Neural cell (in vitro differentiated cells): Measurements from ENCODE around the gene SGK2. TPM values are rescaled to one million over a fixed set of nuclear protein-coding genes. Genes with fewer than 3 reads are reported as not detected.

Experiments
- H2AFZ ChIP-seq: fragments of 200-600, 300-800 bp; sonication (generic), shearing (Covaris generic); 2 replicates; pipeline ENCODE4 v1.6.0; 2014; ENCODE audit warnings: low read depth, mild to moderate bottlenecking, antibody characterized with exemption, low read length, moderate library complexity
- H3F3A ChIP-seq: fragments of 200-600 bp; shearing (Covaris generic); 2 replicates; pipeline ENCODE4 v1.6.1; 2016; ENCODE audit warnings: mild to moderate bottlenecking, moderate library complexity, mixed read lengths, antibody characterized with exemption, low read length; ENCODE audit not compliant: insufficient read depth, poor library complexity, severe bottlenecking
- H3K27ac ChIP-seq: fragments of 200-600, 300-800 bp; sonication (generic), shearing (Covaris generic); 2 replicates; pipeline ENCODE4 v1.5.1; 2014; ENCODE audit warnings: mild to moderate bottlenecking, low read length, moderate library complexity
- H3K27me3 ChIP-seq: fragments of 300-800, 200-600 bp; sonication (generic), shearing (Covaris generic); 2 replicates; pipeline ENCODE4 v1.6.0; 2014; ENCODE audit warnings: mild to moderate bottlenecking, low read depth, low read length, moderate library complexity; ENCODE audit not compliant: insufficient read depth
- H3K36me3 ChIP-seq: fragments of 300-800, 200-600 bp; sonication (generic), shearing (Covaris generic); 2 replicates; pipeline ENCODE4 v1.5.1; 2014; ENCODE audit warnings: mild to moderate bottlenecking, antibody characterized with exemption, low read length, moderate library complexity; ENCODE audit not compliant: insufficient read depth
- H3K4me2 ChIP-seq: fragments of 300-800, 200-600 bp; sonication (generic), shearing (Covaris generic); 2 replicates; pipeline ENCODE4 v1.6.0; 2014; ENCODE audit warnings: mild to moderate bottlenecking, low read length
- H3K4me3 ChIP-seq: fragments of 300-800, 200-600 bp; sonication (generic), shearing (Covaris generic); 2 replicates; pipeline ENCODE4 v1.5.1; 2014; ENCODE audit warnings: mild to moderate bottlenecking, low read length, moderate library complexity
- H3K79me2 ChIP-seq: fragments of 200-600 bp; shearing (Covaris generic); replicated peaks from 2 replicates; pipeline ENCODE4 v1.6.0; 2014; ENCODE audit warnings: mild to moderate bottlenecking, low read length, moderate library complexity; ENCODE audit not compliant: insufficient read depth
- H3K9ac ChIP-seq: fragments of 300-800, 200-600 bp; sonication (generic), shearing (Covaris generic); 2 replicates; pipeline ENCODE4 v1.6.1; 2016; ENCODE audit warnings: mild to moderate bottlenecking, low read length, mixed read lengths
- H3K9me2 ChIP-seq: fragments of 200-600 bp; shearing (Covaris generic); 2 replicates; pipeline ENCODE4 v1.6.1; 2016; ENCODE audit warnings: mild to moderate bottlenecking, low read length, mixed read lengths; ENCODE audit not compliant: insufficient read depth
- H3K9me3 ChIP-seq: fragments of 200-600, 300-800 bp; sonication (generic), shearing (Covaris generic); 2 replicates; pipeline ENCODE4 v1.6.1; 2016; ENCODE audit warnings: mild to moderate bottlenecking, mixed run types, low read length, moderate library complexity, mixed read lengths
- H4K20me1 ChIP-seq: fragments of 200-600 bp; shearing (Covaris generic); 2 replicates; pipeline ENCODE4 v1.6.1; 2016; ENCODE audit warnings: mild to moderate bottlenecking, mixed run types; ENCODE audit not compliant: insufficient read depth
- EP300 ChIP-seq: fragments of 450-650 bp; conservative IDR thresholded peaks from 2 replicates; pipeline ENCODE4 v1.6.1; 2014; ENCODE audit warnings: antibody characterized with exemption, mild to moderate bottlenecking, moderate library complexity; ENCODE audit not compliant: poor library complexity, severe bottlenecking
- EZH2 ChIP-seq: fragments of 200-600, 300-800 bp; shearing (Covaris generic), sonication (generic); IDR thresholded peaks from 2 replicates; pipeline ENCODE4 v1.6.1; 2014; ENCODE audit warnings: antibody characterized with exemption, low read length, borderline replicate concordance, mild to moderate bottlenecking; ENCODE audit not compliant: insufficient read depth, poor library complexity, severe bottlenecking
- MXI1 ChIP-seq: fragments of 450-650 bp; conservative IDR thresholded peaks from 2 replicates; pipeline ENCODE4 v1.6.1; 2014; ENCODE audit warnings: antibody characterized with exemption, mild to moderate bottlenecking; ENCODE audit not compliant: poor library complexity, severe bottlenecking
- POLR2AphosphoS5 ChIP-seq: IDR thresholded peaks from 2 replicates; pipeline ENCODE4 v1.6.1; 2012
- RAD21 ChIP-seq: fragments of 450-650 bp; conservative IDR thresholded peaks from 2 replicates; pipeline ENCODE4 v1.6.1; 2014; ENCODE audit warnings: antibody characterized with exemption, mild to moderate bottlenecking, moderate library complexity
- SMC3 ChIP-seq: fragments of 450-650 bp; conservative IDR thresholded peaks from 2 replicates; pipeline ENCODE4 v1.6.1; 2014; ENCODE audit warnings: antibody characterized with exemption, mild to moderate bottlenecking, moderate library complexity; ENCODE audit not compliant: poor library complexity
- TAF1 ChIP-seq: IDR thresholded peaks from 2 replicates; pipeline ENCODE4 v1.6.1; 2012; ENCODE audit warnings: low read depth
- polyA plus RNA-seq: library from polyadenylated mRNA; depleted of rRNA; stranded (reverse); fragments of >200 nt; gene quantifications from 2 replicates; pipeline ENCODE4 v1.2.3, GENCODE V29; 2014
- TF ChIP-seq, protein P1 (sequence below): IDR thresholded peaks from 2 replicates; pipeline ENCODE4 v1.6.1; 2012; ENCODE audit warnings: borderline replicate concordance
- TF ChIP-seq, protein P2 (sequence below): fragments of 450-650 bp; IDR thresholded peaks from 2 replicates; pipeline ENCODE4 v1.5.1; 2014; ENCODE audit warnings: antibody characterized with exemption, mild to moderate bottlenecking, moderate library complexity; ENCODE audit not compliant: poor library complexity, severe bottlenecking

The SGK2 gene
- polyA plus RNA-seq, 1 donor from 2014 or later: 0.81 TPM

DNA sequence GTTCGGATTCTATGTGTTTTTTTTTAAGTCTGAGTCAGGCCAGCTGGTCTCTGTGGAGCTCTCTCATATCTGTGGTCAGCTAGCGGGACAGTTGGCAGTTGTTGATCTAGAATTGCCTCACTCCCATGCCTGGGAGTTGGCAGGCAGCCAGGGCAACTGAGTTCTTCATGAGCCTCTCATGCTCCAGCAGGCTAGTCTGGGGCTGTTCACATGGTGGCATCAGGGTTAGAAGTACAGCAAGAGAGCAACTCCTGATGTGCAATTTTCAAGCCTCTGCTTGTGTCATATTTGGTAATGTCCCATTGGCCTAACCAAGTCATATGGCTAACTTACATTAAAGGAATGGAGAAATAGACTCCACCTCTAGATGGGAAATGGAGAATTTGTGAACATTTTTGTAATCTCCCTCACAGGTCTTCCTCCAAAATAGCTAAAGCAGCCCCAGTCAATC, 25.2 kb downstream of the SGK2 start:
- H3K36me3 ChIP-seq: no peaks in the 10 kb centered on the region
- H3K9me3 ChIP-seq: no peaks in the 10 kb centered on the region
- H3K9ac ChIP-seq: no peak overlapping the region
- no peaks in the 10 kb centered on the region for H3K27me3 ChIP-seq
- no peak overlapping the region for H3K4me2 ChIP-seq
- no peaks in the 10 kb centered on the region for H3K9me2 ChIP-seq
- no peaks in the 10 kb centered on the region for H4K20me1 ChIP-seq
- no peak overlapping the region for H3K27ac ChIP-seq
- TF ChIP-seq, protein P1, sequence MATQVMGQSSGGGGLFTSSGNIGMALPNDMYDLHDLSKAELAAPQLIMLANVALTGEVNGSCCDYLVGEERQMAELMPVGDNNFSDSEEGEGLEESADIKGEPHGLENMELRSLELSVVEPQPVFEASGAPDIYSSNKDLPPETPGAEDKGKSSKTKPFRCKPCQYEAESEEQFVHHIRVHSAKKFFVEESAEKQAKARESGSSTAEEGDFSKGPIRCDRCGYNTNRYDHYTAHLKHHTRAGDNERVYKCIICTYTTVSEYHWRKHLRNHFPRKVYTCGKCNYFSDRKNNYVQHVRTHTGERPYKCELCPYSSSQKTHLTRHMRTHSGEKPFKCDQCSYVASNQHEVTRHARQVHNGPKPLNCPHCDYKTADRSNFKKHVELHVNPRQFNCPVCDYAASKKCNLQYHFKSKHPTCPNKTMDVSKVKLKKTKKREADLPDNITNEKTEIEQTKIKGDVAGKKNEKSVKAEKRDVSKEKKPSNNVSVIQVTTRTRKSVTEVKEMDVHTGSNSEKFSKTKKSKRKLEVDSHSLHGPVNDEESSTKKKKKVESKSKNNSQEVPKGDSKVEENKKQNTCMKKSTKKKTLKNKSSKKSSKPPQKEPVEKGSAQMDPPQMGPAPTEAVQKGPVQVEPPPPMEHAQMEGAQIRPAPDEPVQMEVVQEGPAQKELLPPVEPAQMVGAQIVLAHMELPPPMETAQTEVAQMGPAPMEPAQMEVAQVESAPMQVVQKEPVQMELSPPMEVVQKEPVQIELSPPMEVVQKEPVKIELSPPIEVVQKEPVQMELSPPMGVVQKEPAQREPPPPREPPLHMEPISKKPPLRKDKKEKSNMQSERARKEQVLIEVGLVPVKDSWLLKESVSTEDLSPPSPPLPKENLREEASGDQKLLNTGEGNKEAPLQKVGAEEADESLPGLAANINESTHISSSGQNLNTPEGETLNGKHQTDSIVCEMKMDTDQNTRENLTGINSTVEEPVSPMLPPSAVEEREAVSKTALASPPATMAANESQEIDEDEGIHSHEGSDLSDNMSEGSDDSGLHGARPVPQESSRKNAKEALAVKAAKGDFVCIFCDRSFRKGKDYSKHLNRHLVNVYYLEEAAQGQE: no peak
- TF ChIP-seq TAF1 (no peak), SMC3 (no peak), MXI1 (no peak), EP300 (no peak), POLR2AphosphoS5 (no peak), RAD21 (no peak), EZH2 (no peak)
- TF ChIP-seq, protein P2, sequence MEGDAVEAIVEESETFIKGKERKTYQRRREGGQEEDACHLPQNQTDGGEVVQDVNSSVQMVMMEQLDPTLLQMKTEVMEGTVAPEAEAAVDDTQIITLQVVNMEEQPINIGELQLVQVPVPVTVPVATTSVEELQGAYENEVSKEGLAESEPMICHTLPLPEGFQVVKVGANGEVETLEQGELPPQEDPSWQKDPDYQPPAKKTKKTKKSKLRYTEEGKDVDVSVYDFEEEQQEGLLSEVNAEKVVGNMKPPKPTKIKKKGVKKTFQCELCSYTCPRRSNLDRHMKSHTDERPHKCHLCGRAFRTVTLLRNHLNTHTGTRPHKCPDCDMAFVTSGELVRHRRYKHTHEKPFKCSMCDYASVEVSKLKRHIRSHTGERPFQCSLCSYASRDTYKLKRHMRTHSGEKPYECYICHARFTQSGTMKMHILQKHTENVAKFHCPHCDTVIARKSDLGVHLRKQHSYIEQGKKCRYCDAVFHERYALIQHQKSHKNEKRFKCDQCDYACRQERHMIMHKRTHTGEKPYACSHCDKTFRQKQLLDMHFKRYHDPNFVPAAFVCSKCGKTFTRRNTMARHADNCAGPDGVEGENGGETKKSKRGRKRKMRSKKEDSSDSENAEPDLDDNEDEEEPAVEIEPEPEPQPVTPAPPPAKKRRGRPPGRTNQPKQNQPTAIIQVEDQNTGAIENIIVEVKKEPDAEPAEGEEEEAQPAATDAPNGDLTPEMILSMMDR: no peak
- no peak overlapping the region for H2AFZ ChIP-seq
- H3F3A ChIP-seq: no peaks in the 10 kb centered on the region
- H3K4me3 ChIP-seq: no peak overlapping the region
- H3K79me2 ChIP-seq: no peaks in the 10 kb centered on the region

DNA sequence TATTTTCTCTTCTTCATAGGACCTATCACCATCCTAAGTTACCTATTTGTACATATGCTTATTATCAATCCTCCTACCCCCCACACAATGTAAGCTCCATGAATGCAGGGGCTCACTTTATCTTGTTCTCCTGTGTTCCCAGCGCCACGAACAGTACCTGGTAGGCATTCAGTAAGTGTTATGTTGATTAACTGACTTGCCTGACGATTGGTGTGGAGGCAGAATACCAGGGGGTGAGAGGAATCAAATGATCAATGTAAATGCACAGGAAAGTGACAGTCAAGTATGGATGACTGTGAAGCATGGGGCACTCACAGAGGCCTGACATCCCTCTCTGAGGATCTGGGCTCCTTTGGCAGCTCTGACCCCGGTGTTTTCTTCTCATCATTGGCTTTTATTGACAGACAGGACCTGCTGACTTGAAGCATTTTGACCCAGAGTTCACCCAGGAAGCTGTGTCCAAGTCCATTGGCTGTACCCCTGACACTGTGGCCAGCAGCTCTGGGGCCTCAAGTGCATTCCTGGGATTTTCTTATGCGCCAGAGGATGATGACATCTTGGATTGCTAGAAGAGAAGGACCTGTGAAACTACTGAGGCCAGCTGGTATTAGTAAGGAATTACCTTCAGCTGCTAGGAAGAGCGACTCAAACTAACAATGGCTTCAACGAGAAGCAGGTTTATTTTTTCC, 25.8 kb downstream of the SGK2 start:
- TF ChIP-seq, protein P1: no peak
- TF ChIP-seq EZH2 (no peak), TAF1 (no peak), SMC3 (no peak), POLR2AphosphoS5 (no peak), MXI1 (no peak), RAD21 (no peak)
- TF ChIP-seq, protein P2: no peak
- Histone ChIP-seq H3K4me3 (no peak overlapping the region), H2AFZ (no peak overlapping the region), H3K36me3 (no peaks in the 10 kb centered on the region), H3K27ac (no peak overlapping the region), H4K20me1 (no peaks in the 10 kb centered on the region), H3K4me2 (no peak overlapping the region), H3K27me3 (no peaks in the 10 kb centered on the region), H3K9me2 (no peaks in the 10 kb centered on the region), H3K79me2 (no peaks in the 10 kb centered on the region), H3K9ac (no peak overlapping the region), H3K9me3 (no peaks in the 10 kb centered on the region), H3F3A (no peaks in the 10 kb centered on the region)
